H9 (cell line): Measurements from ENCODE around the gene MMP24OS. TPM values are rescaled to one million over a fixed set of nuclear protein-coding genes. Genes with fewer than 3 reads are reported as not detected.

Experiments
- DNase-seq: peaks from one replicate; pipeline ENCODE4 v3.0.0-alpha.2; 2017
- H2AFZ ChIP-seq: one replicate; pipeline ENCODE4 v1.6.1; 2013; ENCODE audit warnings: mild to moderate bottlenecking, low read length, control low read depth, moderate library complexity
- H2AK5ac ChIP-seq: 2 replicates; pipeline ENCODE4 v1.6.1; 2013; ENCODE audit warnings: low read length, control low read depth, mixed read lengths; ENCODE audit not compliant: insufficient read length
- H2BK120ac ChIP-seq: one replicate; pipeline ENCODE4 v1.6.1; 2013; ENCODE audit warnings: low read depth, mild to moderate bottlenecking, low read length, control low read depth, inconsistent platforms; ENCODE audit not compliant: poor library complexity, severe bottlenecking
- H2BK12ac ChIP-seq: 2 replicates; pipeline ENCODE4 v1.6.1; 2013; ENCODE audit warnings: low read length, control low read depth, mixed read lengths, low read depth; ENCODE audit not compliant: insufficient read length
- H2BK15ac ChIP-seq: 2 replicates; pipeline ENCODE4 v1.6.1; 2013; ENCODE audit warnings: low read depth, low read length, control low read depth
- H2BK20ac ChIP-seq: one replicate; pipeline ENCODE4 v1.6.1; 2013; ENCODE audit warnings: low read depth, mild to moderate bottlenecking, low read length, control low read depth, inconsistent platforms; ENCODE audit not compliant: poor library complexity, severe bottlenecking
- H2BK5ac ChIP-seq: 2 replicates; pipeline ENCODE4 v1.6.1; 2013; ENCODE audit warnings: low read length, control low read depth, mixed read lengths; ENCODE audit not compliant: insufficient read length
- H3K14ac ChIP-seq: 2 replicates; pipeline ENCODE4 v1.6.1; 2013; ENCODE audit warnings: low read length, control low read depth; ENCODE audit not compliant: insufficient read depth
- H3K18ac ChIP-seq: 2 replicates; pipeline ENCODE4 v1.6.1; 2013; ENCODE audit warnings: low read depth, mild to moderate bottlenecking, mixed read lengths, low read length, control low read depth; ENCODE audit not compliant: insufficient read length
- H3K23ac ChIP-seq: 2 replicates; pipeline ENCODE4 v1.6.1; 2013; ENCODE audit warnings: low read length, control low read depth, mixed read lengths, low read depth; ENCODE audit not compliant: insufficient read length
- H3K23me2 ChIP-seq: 2 replicates; pipeline ENCODE4 v1.6.1; 2013; ENCODE audit warnings: low read depth, mild to moderate bottlenecking, mixed read lengths, low read length, control low read depth; ENCODE audit not compliant: insufficient read length, poor library complexity, severe bottlenecking
- H3K27ac ChIP-seq: 2 replicates; pipeline ENCODE4 v1.5.1; 2013; ENCODE audit warnings: low read length, control low read depth, mixed read lengths, low read depth; ENCODE audit not compliant: insufficient read length
- H3K27me3 ChIP-seq: 2 replicates; pipeline ENCODE4 v1.6.1; 2013; ENCODE audit warnings: low read length, control low read depth, inconsistent platforms; ENCODE audit not compliant: insufficient read depth
- H3K4ac ChIP-seq: 2 replicates; pipeline ENCODE4 v1.6.1; 2013; ENCODE audit warnings: low read depth, mild to moderate bottlenecking, control low read depth, inconsistent platforms, low read length, moderate library complexity
- H3K4me1 ChIP-seq: 2 replicates; pipeline ENCODE4 v1.6.1; 2013; ENCODE audit warnings: low read length, control low read depth, inconsistent platforms; ENCODE audit not compliant: insufficient read depth
- H3K4me2 ChIP-seq: 2 replicates; pipeline ENCODE4 v1.6.1; 2013; ENCODE audit warnings: low read length, control low read depth, mixed read lengths; ENCODE audit not compliant: insufficient read length, insufficient read depth
- H3K56ac ChIP-seq: 2 replicates; pipeline ENCODE4 v1.6.1; 2013; ENCODE audit warnings: low read depth, mild to moderate bottlenecking, mixed read lengths, low read length, control low read depth; ENCODE audit not compliant: insufficient read length
- H3K79me1 ChIP-seq: 2 replicates; pipeline ENCODE4 v1.6.1; 2013; ENCODE audit warnings: low read depth, mild to moderate bottlenecking, moderate library complexity, low read length, control low read depth, inconsistent platforms; ENCODE audit not compliant: insufficient read depth, poor library complexity, severe bottlenecking
- H3K79me2 ChIP-seq: 2 replicates; pipeline ENCODE4 v1.6.1; 2013; ENCODE audit warnings: low read length, control low read depth, inconsistent platforms; ENCODE audit not compliant: insufficient read depth
- H3K9ac ChIP-seq: 2 replicates; pipeline ENCODE4 v1.6.1; 2013; ENCODE audit warnings: low read length, control low read depth, mixed read lengths; ENCODE audit not compliant: insufficient read length; ENCODE audit errors: extremely low read depth
- H3K9me3 ChIP-seq: one replicate; pipeline ENCODE4 v1.6.1; 2013; ENCODE audit warnings: low read depth, low read length, inconsistent platforms; ENCODE audit not compliant: control insufficient read depth
- H3T11ph ChIP-seq: one replicate; pipeline ENCODE4 v1.6.1; 2013; ENCODE audit warnings: mild to moderate bottlenecking, low read length, control low read depth, inconsistent platforms
- H4K20me1 ChIP-seq: one replicate; pipeline ENCODE4 v1.6.1; 2013; ENCODE audit not compliant: control insufficient read depth, insufficient read length, insufficient read depth
- H4K5ac ChIP-seq: 2 replicates; pipeline ENCODE4 v1.6.1; 2013; ENCODE audit warnings: low read depth, mild to moderate bottlenecking, mixed read lengths, low read length, control low read depth; ENCODE audit not compliant: insufficient read length
- H4K8ac ChIP-seq: replicated peaks from 2 replicates; pipeline ENCODE4 v1.6.1; 2013; ENCODE audit warnings: low read length, control low read depth, mixed read lengths, low read depth; ENCODE audit not compliant: insufficient read length
- H4K91ac ChIP-seq: 2 replicates; pipeline ENCODE4 v1.6.1; 2013; ENCODE audit warnings: low read depth, mild to moderate bottlenecking, moderate library complexity, mixed read lengths, low read length, control low read depth; ENCODE audit not compliant: insufficient read length
- H3K27ac Mint-ChIP-seq, 3 experiments: 2 replicates in 2 of 3; 3 replicates in 1 of 3; pipeline ENCODE4 v1.8.0; 2020 to 2021; ENCODE audit warnings: mixed read lengths in 3 of 3, mild to moderate bottlenecking in 1 of 3, moderate library complexity in 1 of 3
- H3K27me3 Mint-ChIP-seq: 2 replicates; pipeline ENCODE4 v1.8.0; 2021; ENCODE audit warnings: low read depth, mild to moderate bottlenecking, moderate library complexity, mixed read lengths
- H3K36me3 Mint-ChIP-seq, 3 experiments: 2 replicates in 2 of 3; 3 replicates in 1 of 3; pipeline ENCODE4 v1.8.0; 2020 to 2021; ENCODE audit warnings: low read depth in 3 of 3, mixed read lengths in 3 of 3; ENCODE audit not compliant: insufficient read depth in 1 of 3
- H3K4me1 Mint-ChIP-seq, 2 experiments: 2 replicates each; pipeline ENCODE4 v1.8.0; 2020; ENCODE audit warnings: mixed read lengths in 2 of 2
- H3K4me3 Mint-ChIP-seq, 2 experiments: 2 replicates in 1 of 2; 3 replicates in 1 of 2; pipeline ENCODE4 v1.8.0; 2020 to 2021; ENCODE audit warnings: mild to moderate bottlenecking in 2 of 2, mixed read lengths in 2 of 2, moderate library complexity in 1 of 2
- H3K9me3 Mint-ChIP-seq, 2 experiments: 2 replicates in 1 of 2; 3 replicates in 1 of 2; pipeline ENCODE4 v1.8.0; 2020; ENCODE audit warnings: mild to moderate bottlenecking in 2 of 2, mixed read lengths in 2 of 2, moderate library complexity in 1 of 2
- WGBS: extraction: QIAGEN DNeasy Blood & Tissue Kit; methylation state at CpG from one replicate; pipeline ENCODE4 v1.1.7; 2013; ENCODE audit warnings: missing lambda C conversion rate, low lambda C conversion rate, mixed read lengths; ENCODE audit not compliant: insufficient read length; ENCODE audit errors: extremely low coverage; 5-methylcytosine and 5-hydroxymethylcytosine counted together
- total RNA-seq: library from RNA; stranded (reverse); gene quantifications from 2 replicates; pipeline ENCODE4 v1.2.1, GENCODE V29; 2021
- TF ChIP-seq, protein P1 (sequence below): fragments of 200-600 bp; sonication (generic); conservative IDR thresholded peaks from 3 replicates; pipeline ENCODE4 v1.8.0; 2021; ENCODE audit warnings: antibody characterized with exemption, mild to moderate bottlenecking

MMP24OS gene
- total RNA-seq, 1 experiment from 2014 or later: 43.8 TPM

DNA sequence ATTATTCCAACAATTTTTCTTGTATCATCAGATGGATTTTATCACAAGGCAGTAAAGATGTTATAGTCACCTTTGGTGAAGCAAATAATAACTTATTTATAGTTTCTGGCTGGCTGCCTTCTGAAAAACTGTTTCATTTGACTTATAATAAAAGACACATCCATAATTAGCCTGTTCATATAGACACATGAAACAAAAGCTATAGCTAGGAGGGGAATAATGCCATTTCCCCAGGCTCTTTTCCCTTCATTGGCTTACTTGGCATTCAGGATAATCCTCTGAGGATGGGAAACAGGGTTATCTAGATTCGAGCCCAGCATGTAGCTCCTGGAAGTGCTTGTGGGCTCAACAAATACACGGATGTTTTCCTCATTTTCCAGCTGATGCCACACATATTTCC, 33.9 kb downstream of the MMP24OS start:
- Mint-ChIP-seq H3K36me3 (peaks cover 0 to 14% (median 6%) of the 10 kb centered on the region in 3 experiments; a peak in 2 of 7 replicates), H3K4me3 (no peak overlapping the region), H3K4me1 (peaks cover 21 to 26% of the 10 kb centered on the region in 2 experiments), H3K27ac (peak overlapping the region in 1 of 3 experiments; percentile 83; a peak in 1 of 7 replicates), H3K9me3 (no peaks in the 10 kb centered on the region), H3K27me3 (no peaks in the 10 kb centered on the region; the same call in none of the 2 replicates)
- Histone ChIP-seq H2BK15ac (no peak overlapping the region), H3K23ac (no peak overlapping the region), H3K9me3 (no peaks in the 10 kb centered on the region), H3K27ac (no peak overlapping the region), H2BK12ac (no peak overlapping the region), H3K27me3 (no peaks in the 10 kb centered on the region), H3K14ac (no peak overlapping the region), H4K20me1 (no peaks in the 10 kb centered on the region), H2BK120ac (no peak overlapping the region), H3K4ac (no peak overlapping the region), H3K56ac (no peak overlapping the region), H3K18ac (no peak overlapping the region), H4K8ac (no peak overlapping the region), H4K5ac (no peak overlapping the region), H4K91ac (no peak overlapping the region), H2AK5ac (no peak overlapping the region), H3K79me1 (no peaks in the 10 kb centered on the region), H3K79me2 (no peaks in the 10 kb centered on the region), H3K4me2 (no peak overlapping the region), H2AFZ (no peak overlapping the region), H3K4me1 (peaks cover 8% of the 10 kb centered on the region; the same call in 1 of the 2 replicates), H2BK5ac (no peak overlapping the region), H2BK20ac (no peak overlapping the region), H3K23me2 (no peaks in the 10 kb centered on the region), H3K9ac (no peak overlapping the region), H3T11ph (no peak overlapping the region)
- no peak for DNase-seq
- TF ChIP-seq, protein P1, sequence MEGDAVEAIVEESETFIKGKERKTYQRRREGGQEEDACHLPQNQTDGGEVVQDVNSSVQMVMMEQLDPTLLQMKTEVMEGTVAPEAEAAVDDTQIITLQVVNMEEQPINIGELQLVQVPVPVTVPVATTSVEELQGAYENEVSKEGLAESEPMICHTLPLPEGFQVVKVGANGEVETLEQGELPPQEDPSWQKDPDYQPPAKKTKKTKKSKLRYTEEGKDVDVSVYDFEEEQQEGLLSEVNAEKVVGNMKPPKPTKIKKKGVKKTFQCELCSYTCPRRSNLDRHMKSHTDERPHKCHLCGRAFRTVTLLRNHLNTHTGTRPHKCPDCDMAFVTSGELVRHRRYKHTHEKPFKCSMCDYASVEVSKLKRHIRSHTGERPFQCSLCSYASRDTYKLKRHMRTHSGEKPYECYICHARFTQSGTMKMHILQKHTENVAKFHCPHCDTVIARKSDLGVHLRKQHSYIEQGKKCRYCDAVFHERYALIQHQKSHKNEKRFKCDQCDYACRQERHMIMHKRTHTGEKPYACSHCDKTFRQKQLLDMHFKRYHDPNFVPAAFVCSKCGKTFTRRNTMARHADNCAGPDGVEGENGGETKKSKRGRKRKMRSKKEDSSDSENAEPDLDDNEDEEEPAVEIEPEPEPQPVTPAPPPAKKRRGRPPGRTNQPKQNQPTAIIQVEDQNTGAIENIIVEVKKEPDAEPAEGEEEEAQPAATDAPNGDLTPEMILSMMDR: no peak
- no CpG with 5 or more reads among the region's 2 CpGs for WGBS
